Keratinocyte (primary cell): Measurements from ENCODE around the gene ZNF708. TPM values are rescaled to one million over a fixed set of nuclear protein-coding genes. Genes with fewer than 3 reads are reported as not detected.

Experiments used
- DNase-seq: peaks from one replicate; pipeline ENCODE4 v3.0.0-alpha.2; 2011; ENCODE audit warnings: low read depth, missing footprints, low spot score
- FAIRE-seq: peaks from 2 replicates; lab custom pipeline; 2011; peaks lifted over from hg19 to GRCh38; lab: Jason Lieb, UNC
- H2AFZ ChIP-seq: 2 replicates; pipeline ENCODE4 v1.6.0; 2012; ENCODE audit warnings: low read length, control low read depth, inconsistent platforms; ENCODE audit not compliant: control insufficient read depth
- H3K27ac ChIP-seq: 2 replicates; pipeline ENCODE4 v1.5.1; 2011; ENCODE audit warnings: low read length; ENCODE audit not compliant: control insufficient read depth, insufficient read depth
- H3K27me3 ChIP-seq: 3 replicates; pipeline ENCODE4 v1.6.0; 2011; ENCODE audit warnings: low read length; ENCODE audit not compliant: control insufficient read depth, insufficient read depth; ENCODE audit errors: extremely low read depth
- H3K36me3 ChIP-seq, 2 experiments: 2 replicates in 1 of 2; 3 replicates in 1 of 2; pipeline ENCODE4 v1.5.1; 2011; ENCODE audit warnings: low read length in 2 of 2, mild to moderate bottlenecking in 1 of 2; ENCODE audit not compliant: control insufficient read depth in 2 of 2, insufficient read depth in 2 of 2; ENCODE audit errors: extremely low read depth in 1 of 2
- H3K4me1 ChIP-seq: 3 replicates; pipeline ENCODE4 v1.5.1; 2011; ENCODE audit warnings: low read length; ENCODE audit not compliant: control insufficient read depth, insufficient read depth; ENCODE audit errors: extremely low read depth
- H3K4me2 ChIP-seq: 3 replicates; pipeline ENCODE4 v1.6.0; 2011; ENCODE audit warnings: low read depth, low read length; ENCODE audit not compliant: control insufficient read depth, insufficient read depth; ENCODE audit errors: extremely low read depth
- H3K4me3 ChIP-seq, 3 experiments: fragments of 200-600 bp in 1 of 3; sonication (generic) in 1 of 3; 2 replicates in 2 of 3; 3 replicates in 1 of 3; pipeline ENCODE4 v1.5.1; 2011 to 2016; ENCODE audit warnings: low read length in 3 of 3, mild to moderate bottlenecking in 3 of 3, control low read depth in 2 of 3, inconsistent platforms in 1 of 3, low read depth in 1 of 3, mixed read lengths in 1 of 3, mixed run types in 1 of 3, moderate library complexity in 1 of 3; ENCODE audit not compliant: control insufficient read depth in 2 of 3, insufficient read depth in 2 of 3; ENCODE audit errors: extremely low read depth in 1 of 3
- H3K79me2 ChIP-seq: 2 replicates; pipeline ENCODE4 v1.6.0; 2012; ENCODE audit warnings: low read length; ENCODE audit not compliant: control insufficient read depth, insufficient read depth
- H3K9ac ChIP-seq: 3 replicates; pipeline ENCODE4 v1.6.0; 2011; ENCODE audit warnings: low read length; ENCODE audit not compliant: control insufficient read depth, insufficient read depth; ENCODE audit errors: extremely low read depth
- H3K9me1 ChIP-seq: 3 replicates; pipeline ENCODE4 v1.6.0; 2011; ENCODE audit warnings: low read length; ENCODE audit not compliant: control insufficient read depth, insufficient read depth; ENCODE audit errors: extremely low read depth
- H3K9me3 ChIP-seq: 2 replicates; pipeline ENCODE4 v1.5.1; 2012; ENCODE audit warnings: low read depth, low read length; ENCODE audit not compliant: control insufficient read depth
- H4K20me1 ChIP-seq: 3 replicates; pipeline ENCODE4 v1.6.0; 2011; ENCODE audit warnings: low read length; ENCODE audit not compliant: control insufficient read depth, insufficient read depth; ENCODE audit errors: extremely low read depth
- EZH2 ChIP-seq: IDR thresholded peaks from one replicate; pipeline ENCODE4 v1.6.1; 2012; ENCODE audit warnings: inconsistent platforms, mild to moderate bottlenecking, low read length, moderate library complexity
- dilution Hi-C: fragments of 300-500 bp; cut with MboI; formaldehyde crosslinking; loops from one replicate; pipeline ENCODE4 v1.7.0; 2020; ENCODE audit warnings: low sequenced_read_pairs; ENCODE audit not compliant: extremely low pct_ligation_motif_present
- polyA plus RNA-seq, 5 experiments: library from polyadenylated mRNA; depleted of rRNA in 3 of 5; stranded (reverse) in 3 of 5; stranded (forward) in 1 of 5; unstranded in 1 of 5; fragments of >200 nt; gene quantifications; 1 replicate in 1 of 5; 2 replicates in 3 of 5; 3 replicates in 1 of 5; pipeline versions ENCODE4 v1.2.1 to v1.2.3, GENCODE V29; 2011 to 2012; ENCODE audit warnings: missing spikeins in 2 of 5, low read depth in 1 of 5, low replicate concordance in 1 of 5
- TF ChIP-seq, protein P1 (sequence below), 3 experiments: IDR thresholded peaks in 1 of 3; conservative IDR thresholded peaks in 1 of 3; optimal IDR thresholded peaks in 1 of 3; 2 replicates in 2 of 3; 3 replicates in 1 of 3; pipeline versions ENCODE3 to v1.5.1; 2011; ENCODE audit warnings: low read length in 3 of 3, mild to moderate bottlenecking in 3 of 3, moderate library complexity in 2 of 3, control low read depth in 1 of 3, inconsistent platforms in 1 of 3; ENCODE audit not compliant: insufficient read depth in 2 of 3; ENCODE audit errors: extremely low read depth in 1 of 3

The ZNF708 gene
- polyA plus RNA-seq, 1 donor (not counting 4 experiments of a cell fraction or from before 2014, with no cell fraction given), result 5.7 TPM

GRCh38 chr19:21256722-21257121, 72.5 kb downstream of the ZNF708 start:
- Histone ChIP-seq H3K79me2 (no peaks in the 10 kb centered on the region), H3K9ac (no peak overlapping the region), H3K4me1 (no peaks in the 10 kb centered on the region), H3K27me3 (no peaks in the 10 kb centered on the region), H3K4me3 (no peak overlapping the region), H3K4me2 (no peak overlapping the region), H3K9me3 (no peaks in the 10 kb centered on the region), H3K36me3 (no peaks in the 10 kb centered on the region), H4K20me1 (no peaks in the 10 kb centered on the region), H2AFZ (no peak overlapping the region), H3K27ac (no peak overlapping the region), H3K9me1 (no peaks in the 10 kb centered on the region)
- dilution Hi-C loops, result no loop called here
- DNase-seq (no peak), FAIRE-seq (no peak)
- TF ChIP-seq, protein P1, sequence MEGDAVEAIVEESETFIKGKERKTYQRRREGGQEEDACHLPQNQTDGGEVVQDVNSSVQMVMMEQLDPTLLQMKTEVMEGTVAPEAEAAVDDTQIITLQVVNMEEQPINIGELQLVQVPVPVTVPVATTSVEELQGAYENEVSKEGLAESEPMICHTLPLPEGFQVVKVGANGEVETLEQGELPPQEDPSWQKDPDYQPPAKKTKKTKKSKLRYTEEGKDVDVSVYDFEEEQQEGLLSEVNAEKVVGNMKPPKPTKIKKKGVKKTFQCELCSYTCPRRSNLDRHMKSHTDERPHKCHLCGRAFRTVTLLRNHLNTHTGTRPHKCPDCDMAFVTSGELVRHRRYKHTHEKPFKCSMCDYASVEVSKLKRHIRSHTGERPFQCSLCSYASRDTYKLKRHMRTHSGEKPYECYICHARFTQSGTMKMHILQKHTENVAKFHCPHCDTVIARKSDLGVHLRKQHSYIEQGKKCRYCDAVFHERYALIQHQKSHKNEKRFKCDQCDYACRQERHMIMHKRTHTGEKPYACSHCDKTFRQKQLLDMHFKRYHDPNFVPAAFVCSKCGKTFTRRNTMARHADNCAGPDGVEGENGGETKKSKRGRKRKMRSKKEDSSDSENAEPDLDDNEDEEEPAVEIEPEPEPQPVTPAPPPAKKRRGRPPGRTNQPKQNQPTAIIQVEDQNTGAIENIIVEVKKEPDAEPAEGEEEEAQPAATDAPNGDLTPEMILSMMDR (optimal IDR thresholded peaks at IDR 0.05 in 1 of 3, IDR thresholded peaks at IDR 0.05 in 1 of 3, conservative IDR thresholded peaks at IDR 0.05 in 1 of 3; ENCODE audit: extremely low read depth in 1 of 3, insufficient read depth in 2 of 3, low read length in 3 of 3), result peak; percentile 12 to 60 (median 50)
- no peak for TF ChIP-seq EZH2

Other genes with a start within 250 kb of the ZNF708 start
- gene ZNF714, start 247.2 kb downstream of the ZNF708 start, polyA plus RNA-seq, result 4.9 to 8.8 TPM (median 5.3 TPM) in 3 replicates
- 7.9 to 16.6 TPM (median 15.7 TPM) in 3 replicates for gene ZNF431, start 187.4 kb downstream of the ZNF708 start, polyA plus RNA-seq
- 5.8 to 8.9 TPM (median 6.7 TPM) in 3 replicates for gene ZNF738, start 29.6 kb upstream of the ZNF708 start, polyA plus RNA-seq
- gene ZNF493, start 67.7 kb upstream of the ZNF708 start, polyA plus RNA-seq, result 2.5 to 3.8 TPM (median 3.8 TPM) in 3 replicates
- gene ZNF429, start 176.2 kb upstream of the ZNF708 start, polyA plus RNA-seq, result 3.4 to 5.2 TPM (median 4.4 TPM) in 3 replicates